K562 (cell line): ENCODE data around the gene ABT1. TPM values are rescaled to one million over a fixed set of nuclear protein-coding genes. Genes with fewer than 3 reads are reported as not detected.

ENCODE experiments used
- CBFA2T2 ChIP-seq: fragments of 450-650 bp; conservative IDR thresholded peaks from 2 replicates; pipeline ENCODE4 v1.6.1; 2017; ENCODE audit warnings: mild to moderate bottlenecking
- HLTF ChIP-seq: fragments of 450-650 bp; IDR thresholded peaks from 2 replicates; pipeline ENCODE4 v1.6.1; 2016
- HNRNPL ChIP-seq: fragments of 200-400 bp; formaldehyde crosslinking; IDR thresholded peaks from 2 replicates; pipeline ENCODE4 v1.6.1; 2017; ENCODE audit warnings: low read depth, mild to moderate bottlenecking, low read length
- KAT8 ChIP-seq: fragments of 450-650 bp; IDR thresholded peaks from 2 replicates; pipeline ENCODE4 v1.6.1; 2016; ENCODE audit warnings: low read depth, mild to moderate bottlenecking
- RAD21 ChIP-seq, 2 experiments: fragments of 250-450 bp in 1 of 2; fragments of 450-650 bp in 1 of 2; sonication (Bioruptor Pico) in 1 of 2; formaldehyde crosslinking in 1 of 2; IDR thresholded peaks in 1 of 2; conservative IDR thresholded peaks in 1 of 2; 2 replicates each; pipeline versions ENCODE4 v1.4.0 to v1.8.0; 2020 to 2022; ENCODE audit warnings: mild to moderate bottlenecking in 2 of 2, moderate library complexity in 1 of 2
- RBM22 ChIP-seq: fragments of 200-400 bp; formaldehyde crosslinking; IDR thresholded peaks from 2 replicates; pipeline ENCODE4 v1.6.1; 2018; ENCODE audit warnings: low read length, low read depth; ENCODE audit not compliant: poor library complexity, severe bottlenecking
- TEAD4 ChIP-seq, 2 experiments: sonication (generic) in 1 of 2; formaldehyde crosslinking in 1 of 2; IDR thresholded peaks; 2 replicates each; pipeline versions ENCODE4 v1.6.1 to v1.8.0; 2012 to 2022; ENCODE audit warnings: borderline replicate concordance in 1 of 2, inconsistent platforms in 1 of 2, low read length in 1 of 2, mild to moderate bottlenecking in 1 of 2, missing genetic modification reagents in 1 of 2
- TFAM ChIP-seq: fragments of 250-450 bp; sonication (Bioruptor Pico); conservative IDR thresholded peaks from 2 replicates; pipeline ENCODE4 v1.5.0; 2021; ENCODE audit warnings: mild to moderate bottlenecking, moderate library complexity
- XRCC3 ChIP-seq: fragments of 450-650 bp; IDR thresholded peaks from 2 replicates; pipeline ENCODE4 v1.6.1; 2017; ENCODE audit warnings: mild to moderate bottlenecking, moderate library complexity
- ZNF140 ChIP-seq: fragments of 250-450 bp; sonication (Bioruptor Pico); IDR thresholded peaks from 2 replicates; pipeline ENCODE4 v1.8.0; 2021; ENCODE audit warnings: moderate library complexity, mild to moderate bottlenecking, inconsistent platforms
- ZNF316 ChIP-seq: fragments of 450-650 bp; IDR thresholded peaks from 2 replicates; pipeline ENCODE4 v1.6.1; 2016
- ZNF583 ChIP-seq: fragments of 250-450 bp; sonication (Bioruptor Pico); IDR thresholded peaks from 2 replicates; pipeline ENCODE4 v1.4.0; 2020
- ZNF695 ChIP-seq: fragments of 450-650 bp; formaldehyde crosslinking; IDR thresholded peaks from 2 replicates; pipeline ENCODE4 v1.4.0; 2020; ENCODE audit warnings: mild to moderate bottlenecking, moderate library complexity
- ZNF75A ChIP-seq: fragments of 450-650 bp; formaldehyde crosslinking; IDR thresholded peaks from 2 replicates; pipeline ENCODE4 v1.4.0; 2020; ENCODE audit warnings: mild to moderate bottlenecking
- polyA plus RNA-seq, 8 experiments: library from polyadenylated mRNA; depleted of rRNA in 4 of 8; stranded (reverse) in 5 of 8; unstranded in 3 of 8; fragments of >200 nt; fragmentation: Nextera tagmentation in 2 of 8; fragmentation: Illumina TruSeq in 1 of 8; extraction: Ambion mirVana in 2 of 8; extraction: Trizol in 1 of 8; gene quantifications; 2 replicates each; pipeline versions ENCODE4 v1.2.1 to v1.2.3, GENCODE V29; 2011 to 2014; ENCODE audit warnings: inconsistent platforms in 1 of 8, missing spikeins in 1 of 8
- total RNA-seq, 7 experiments: library from RNA; depleted of rRNA in 6 of 7; stranded (reverse); fragments of >200 nt in 6 of 7; fragmentation: Illumina TruSeq in 2 of 7; extraction: Trizol in 2 of 7; gene quantifications; 2 replicates each; pipeline versions ENCODE4 v1.2.1 to v1.2.3, GENCODE V29; 2011 to 2021; ENCODE audit warnings: low replicate concordance in 1 of 7
- TF ChIP-seq, protein P1 (sequence below): fragments of 250-450 bp; sonication (Bioruptor Pico); IDR thresholded peaks from 2 replicates; pipeline ENCODE4 v1.8.0; 2022; ENCODE audit warnings: moderate library complexity, mild to moderate bottlenecking, inconsistent platforms
- TF ChIP-seq, protein P2 (sequence below): fragments of 450-650 bp; IDR thresholded peaks from one replicate; pipeline ENCODE4 v1.6.1; 2018; ENCODE audit warnings: mild to moderate bottlenecking, moderate library complexity; ENCODE audit not compliant: partially characterized antibody
- TF ChIP-seq, protein P3 (sequence below): fragments of 250-450 bp; sonication (Bioruptor Pico); IDR thresholded peaks from 2 replicates; pipeline ENCODE4 v1.8.0; 2022; ENCODE audit warnings: moderate library complexity, mild to moderate bottlenecking, inconsistent platforms
- TF ChIP-seq, protein P4 (sequence below): fragments of 450-650 bp; IDR thresholded peaks from 2 replicates; pipeline ENCODE4 v1.6.1; 2016
- TF ChIP-seq, protein P5 (sequence below): fragments of 450-650 bp; IDR thresholded peaks from 2 replicates; pipeline ENCODE4 v1.6.1; 2016; ENCODE audit warnings: low read depth, mild to moderate bottlenecking, moderate library complexity

The ABT1 gene
- total and polyA plus RNA-seq, 9 of the 15 experiments (the other 6 are each of a cell fraction or from before 2014, with no cell fraction given), result 8.8 to 52.7 (median 40.7) TPM

DNA sequence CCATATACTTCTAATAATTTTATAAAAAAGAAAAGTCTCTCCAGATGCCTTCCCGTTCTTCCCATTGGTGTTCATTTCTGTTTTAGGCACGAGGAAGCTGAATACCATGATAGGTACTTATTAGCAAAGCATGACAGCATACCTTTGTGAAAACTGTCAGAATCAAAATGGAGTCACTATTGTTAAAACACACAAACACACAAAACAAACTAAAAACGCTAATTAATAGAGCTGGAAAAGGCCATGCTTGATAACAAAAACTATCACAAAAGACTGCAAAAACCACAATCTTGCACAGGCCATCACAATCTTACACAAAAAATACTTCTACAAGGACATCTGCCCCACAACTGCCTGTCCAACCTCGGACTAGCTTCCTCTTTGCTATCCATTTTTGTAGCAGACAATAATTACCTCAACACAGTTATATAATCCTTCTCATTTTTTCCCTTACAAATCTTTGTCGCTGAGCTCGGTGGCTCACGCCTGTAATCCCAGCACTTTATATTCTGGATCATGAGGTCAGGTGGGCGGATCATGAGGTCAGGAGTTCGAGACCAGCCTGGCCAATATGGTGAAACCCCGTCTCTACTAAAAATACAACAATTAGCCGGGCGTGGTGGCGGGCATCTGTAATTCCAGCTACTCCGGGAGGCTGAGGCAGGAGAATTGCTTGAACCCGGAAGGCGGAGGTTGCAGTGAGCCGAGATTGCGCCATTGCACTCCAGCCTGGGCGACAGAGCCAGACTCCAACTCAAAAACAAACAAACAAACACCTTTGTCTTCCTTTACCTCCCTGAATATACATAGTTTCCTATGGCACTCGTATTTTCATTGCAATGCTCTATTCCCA, 3.2 kb upstream of the ABT1 start (continued):
- TF ChIP-seq, protein P1, sequence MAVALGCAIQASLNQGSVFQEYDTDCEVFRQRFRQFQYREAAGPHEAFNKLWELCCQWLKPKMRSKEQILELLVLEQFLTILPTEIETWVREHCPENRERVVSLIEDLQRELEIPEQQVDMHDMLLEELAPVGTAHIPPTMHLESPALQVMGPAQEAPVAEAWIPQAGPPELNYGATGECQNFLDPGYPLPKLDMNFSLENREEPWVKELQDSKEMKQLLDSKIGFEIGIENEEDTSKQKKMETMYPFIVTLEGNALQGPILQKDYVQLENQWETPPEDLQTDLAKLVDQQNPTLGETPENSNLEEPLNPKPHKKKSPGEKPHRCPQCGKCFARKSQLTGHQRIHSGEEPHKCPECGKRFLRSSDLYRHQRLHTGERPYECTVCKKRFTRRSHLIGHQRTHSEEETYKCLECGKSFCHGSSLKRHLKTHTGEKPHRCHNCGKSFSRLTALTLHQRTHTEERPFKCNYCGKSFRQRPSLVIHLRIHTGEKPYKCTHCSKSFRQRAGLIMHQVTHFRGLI, result peak; percentile 92
- peak; percentile 84; the same call in 1 of the 2 replicates for TF ChIP-seq ZNF583 (CRISPR knock-in tag)
- TF ChIP-seq, protein P2, sequence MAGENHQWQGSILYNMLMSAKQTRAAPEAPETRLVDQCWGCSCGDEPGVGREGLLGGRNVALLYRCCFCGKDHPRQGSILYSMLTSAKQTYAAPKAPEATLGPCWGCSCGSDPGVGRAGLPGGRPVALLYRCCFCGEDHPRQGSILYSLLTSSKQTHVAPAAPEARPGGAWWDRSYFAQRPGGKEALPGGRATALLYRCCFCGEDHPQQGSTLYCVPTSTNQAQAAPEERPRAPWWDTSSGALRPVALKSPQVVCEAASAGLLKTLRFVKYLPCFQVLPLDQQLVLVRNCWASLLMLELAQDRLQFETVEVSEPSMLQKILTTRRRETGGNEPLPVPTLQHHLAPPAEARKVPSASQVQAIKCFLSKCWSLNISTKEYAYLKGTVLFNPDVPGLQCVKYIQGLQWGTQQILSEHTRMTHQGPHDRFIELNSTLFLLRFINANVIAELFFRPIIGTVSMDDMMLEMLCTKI, result no peak
- TF ChIP-seq XRCC3, result no peak
- TF ChIP-seq ZNF695 (CRISPR knock-in tag), result 0 out of 2 replicates have a peak, but pooled peaks have one; percentile 26
- TF ChIP-seq ZNF140, result no peak
- no peak for TF ChIP-seq ZNF75A (CRISPR knock-in tag)
- TF ChIP-seq KAT8, result no peak
- no peak for TF ChIP-seq CBFA2T2
- TF ChIP-seq, protein P3, sequence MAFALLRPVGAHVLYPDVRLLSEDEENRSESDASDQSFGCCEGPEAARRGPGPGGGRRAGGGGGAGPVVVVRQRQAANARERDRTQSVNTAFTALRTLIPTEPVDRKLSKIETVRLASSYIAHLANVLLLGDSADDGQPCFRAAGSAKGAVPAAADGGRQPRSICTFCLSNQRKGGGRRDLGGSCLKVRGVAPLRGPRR (CRISPR knock-in tag), result no peak
- TF ChIP-seq TEAD4 (IDR thresholded peaks at IDR 0.05; ENCODE audit: low read length), result no peak
- TF ChIP-seq TEAD4 (CRISPR knock-in tag; IDR thresholded peaks at IDR 0.05; ENCODE audit: borderline replicate concordance), result no peak
- TF ChIP-seq HLTF, result no peak; the same call in 1 of the 2 replicates
- no peak for TF ChIP-seq HNRNPL
- no peak for TF ChIP-seq ZNF316
- TF ChIP-seq, protein P4, sequence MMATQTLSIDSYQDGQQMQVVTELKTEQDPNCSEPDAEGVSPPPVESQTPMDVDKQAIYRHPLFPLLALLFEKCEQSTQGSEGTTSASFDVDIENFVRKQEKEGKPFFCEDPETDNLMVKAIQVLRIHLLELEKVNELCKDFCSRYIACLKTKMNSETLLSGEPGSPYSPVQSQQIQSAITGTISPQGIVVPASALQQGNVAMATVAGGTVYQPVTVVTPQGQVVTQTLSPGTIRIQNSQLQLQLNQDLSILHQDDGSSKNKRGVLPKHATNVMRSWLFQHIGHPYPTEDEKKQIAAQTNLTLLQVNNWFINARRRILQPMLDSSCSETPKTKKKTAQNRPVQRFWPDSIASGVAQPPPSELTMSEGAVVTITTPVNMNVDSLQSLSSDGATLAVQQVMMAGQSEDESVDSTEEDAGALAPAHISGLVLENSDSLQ, result peak; percentile 32
- TF ChIP-seq, protein P5, sequence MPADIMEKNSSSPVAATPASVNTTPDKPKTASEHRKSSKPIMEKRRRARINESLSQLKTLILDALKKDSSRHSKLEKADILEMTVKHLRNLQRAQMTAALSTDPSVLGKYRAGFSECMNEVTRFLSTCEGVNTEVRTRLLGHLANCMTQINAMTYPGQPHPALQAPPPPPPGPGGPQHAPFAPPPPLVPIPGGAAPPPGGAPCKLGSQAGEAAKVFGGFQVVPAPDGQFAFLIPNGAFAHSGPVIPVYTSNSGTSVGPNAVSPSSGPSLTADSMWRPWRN, result no peak
- no peak for TF ChIP-seq RBM22
- TF ChIP-seq TFAM (CRISPR knock-in tag), result no peak
- no peak for TF ChIP-seq RAD21 (CRISPR knock-in tag; conservative IDR thresholded peaks at IDR 0.05 in 1 of 2, IDR thresholded peaks at IDR 0.05 in 1 of 2)
